ENCODE data around the gene ITGA6.
A peak's percentile ranks its signal among the peaks of the same experiment; 100 is the strongest.

Gene ITGA6

DNA sequence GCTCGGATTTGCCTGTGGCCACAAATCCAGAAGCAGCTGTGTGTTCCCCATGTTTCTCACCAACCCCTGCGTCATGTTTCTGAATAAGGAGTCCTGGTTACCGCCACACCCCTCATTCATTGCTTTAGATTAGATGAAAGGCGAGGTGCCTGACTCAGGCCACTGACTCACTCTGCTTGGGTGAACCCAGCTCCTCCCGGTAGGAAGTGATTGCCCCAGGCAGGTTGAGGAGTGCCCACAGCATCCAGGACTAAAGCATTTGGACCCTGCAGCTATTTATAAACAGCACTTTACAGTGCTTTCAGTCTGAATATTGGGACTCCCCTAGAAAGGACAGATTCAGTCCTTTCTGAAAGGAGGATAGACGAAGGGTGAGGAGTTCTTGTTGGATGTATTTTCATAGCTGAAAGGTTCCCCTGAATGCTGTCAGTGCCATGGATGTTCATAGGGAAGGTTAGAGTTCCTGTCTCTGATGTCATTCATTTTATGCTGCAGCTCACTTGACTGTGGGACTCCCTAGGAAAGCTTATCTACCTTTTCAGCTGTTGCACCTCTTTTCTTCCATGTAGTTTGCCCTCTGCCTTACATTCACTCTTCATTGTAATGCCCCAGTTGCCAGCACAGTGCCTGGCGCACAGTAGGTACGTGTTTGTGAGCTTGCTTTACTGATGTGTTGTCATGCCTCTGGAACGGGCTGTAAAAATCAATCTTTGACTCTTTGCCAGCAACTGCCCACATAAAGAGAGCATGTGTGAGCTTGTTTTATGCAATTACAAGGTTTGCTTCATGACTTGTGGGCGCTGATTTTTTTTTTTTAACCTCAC, 14.9 kb downstream of the ITGA6 start:
- DNase-seq, result no peak

DNA sequence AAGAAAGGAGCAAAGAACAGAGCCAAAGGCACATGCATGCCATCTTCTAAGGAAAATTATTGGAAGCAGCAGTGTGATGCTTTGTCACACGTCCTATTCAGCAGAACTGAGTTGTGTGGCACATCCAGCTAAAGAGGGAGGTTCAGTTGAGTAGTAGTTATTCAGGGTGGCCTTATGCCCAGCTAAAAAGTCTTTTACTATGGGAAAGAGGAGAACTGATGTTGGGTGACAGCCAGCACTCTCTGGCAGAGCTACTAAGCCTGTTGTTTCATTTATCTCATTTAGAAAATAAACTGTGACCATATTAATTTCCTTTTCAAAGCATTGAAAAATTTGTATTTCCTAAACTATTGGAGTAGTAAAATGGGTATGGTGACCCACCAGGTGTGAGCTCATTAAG, 18.5 kb downstream of the ITGA6 start:
- no peak for DNase-seq

GRCh38 chr2:172446474-172447063, 19.2 kb downstream of the ITGA6 start:
- no peak for DNase-seq

DNA sequence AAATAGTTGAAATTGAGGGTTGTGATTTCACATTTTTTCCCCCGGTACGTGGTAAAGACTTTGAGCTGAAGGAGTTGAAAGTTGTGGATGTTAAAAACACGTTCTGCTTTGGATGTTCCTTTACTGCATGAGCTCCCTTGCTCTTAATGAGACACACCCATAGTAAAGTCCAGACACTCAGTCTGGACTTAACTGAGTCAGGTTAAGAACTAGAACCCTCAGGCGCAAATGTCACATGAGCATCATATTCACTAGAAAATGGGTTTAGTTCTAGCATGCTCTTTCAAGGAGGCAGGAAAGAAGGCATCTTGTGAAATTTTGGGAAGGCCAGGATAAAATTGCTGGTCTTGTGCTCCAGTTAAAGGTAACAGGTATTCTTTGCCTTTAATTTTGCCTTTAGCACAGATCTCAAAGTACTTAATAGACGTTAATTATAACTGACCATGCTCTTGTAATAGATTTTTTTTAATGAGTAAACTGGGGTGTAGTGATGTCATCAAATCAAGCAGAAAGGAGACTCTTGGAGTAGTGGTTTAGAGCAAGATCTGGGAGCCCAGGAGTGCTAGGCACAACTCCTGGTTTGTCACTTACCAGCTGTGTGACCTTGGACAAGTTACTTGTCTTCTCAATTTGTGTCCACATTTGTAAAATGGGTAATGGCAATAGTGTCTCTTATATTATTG, 20.6 kb downstream of the ITGA6 start:
- DNase-seq, result no peak

DNA sequence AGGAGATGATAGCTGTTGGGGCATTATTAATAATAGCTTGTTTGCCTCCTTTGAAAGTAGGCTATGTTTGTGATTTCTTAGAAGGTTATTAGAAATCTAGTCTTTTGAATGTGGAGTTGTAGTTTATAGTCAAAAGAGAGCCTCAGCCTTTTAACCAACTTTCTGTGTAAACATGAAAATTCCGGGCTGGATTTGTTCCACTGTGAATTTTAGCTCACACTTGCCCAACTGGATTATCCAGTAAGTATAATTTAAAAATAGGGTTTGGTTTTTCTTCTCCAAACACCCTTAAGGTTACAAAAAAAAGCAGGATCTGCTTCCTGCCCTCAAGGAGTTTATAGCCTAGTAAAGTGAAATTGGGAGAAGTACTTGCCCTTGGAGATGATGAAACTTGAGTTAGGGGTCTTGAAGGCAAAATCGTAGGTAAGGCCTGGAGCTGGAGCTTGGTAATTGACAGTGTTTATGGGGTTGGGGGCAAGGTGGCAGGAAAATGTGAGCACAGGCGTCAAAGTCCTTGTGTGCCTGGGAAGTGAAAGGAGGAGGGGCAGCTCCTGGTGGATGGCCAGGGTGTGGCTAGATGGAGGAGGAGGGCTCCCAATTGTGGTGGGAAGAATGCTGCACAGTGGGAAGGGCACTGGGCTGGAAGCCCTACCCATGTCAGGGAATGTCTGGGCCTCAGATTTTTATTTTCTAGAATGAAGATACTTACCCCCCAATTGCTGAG, 21.3 kb downstream of the ITGA6 start:
- no peak for DNase-seq

- no peak for DNase-seq
Observed at GRCh38 chr2:172449911-172450550, 22.6 kb downstream of the ITGA6 start.

- no peak for DNase-seq
Observed at GRCh38 chr2:172451923-172452322, 24.5 kb downstream of the ITGA6 start.

- no peak for DNase-seq
Observed at GRCh38 chr2:172452845-172453244, 25.5 kb downstream of the ITGA6 start.

- no peak for DNase-seq
Observed at GRCh38 chr2:172454404-172455120, 27.2 kb downstream of the ITGA6 start.

GRCh38 chr2:172455121-172455515, 27.7 kb downstream of the ITGA6 start:
- DNase-seq, result peak; percentile 22

- DNase-seq, result no peak
Observed at GRCh38 chr2:172456002-172456401, 28.6 kb downstream of the ITGA6 start.

DNA sequence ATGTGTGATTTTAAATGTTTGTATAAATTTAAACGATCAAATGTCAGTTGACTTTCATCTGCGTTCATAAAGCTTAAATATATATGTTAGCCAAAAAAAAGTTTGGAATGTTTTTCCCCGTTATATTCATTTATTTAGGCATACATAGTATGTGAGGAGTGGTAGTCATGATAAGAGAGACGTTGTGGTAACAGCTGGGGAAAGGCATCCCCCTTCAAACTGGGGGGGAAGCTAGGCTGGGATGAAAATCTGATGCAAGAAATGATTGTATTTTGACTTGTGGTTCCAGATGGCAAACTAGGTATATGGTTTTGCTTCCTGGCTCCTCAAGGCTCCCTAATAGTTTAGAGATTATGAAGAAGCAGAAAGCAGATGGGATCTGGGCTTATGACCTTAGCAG, 30.1 kb downstream of the ITGA6 start:
- DNase-seq, result no peak

DNA sequence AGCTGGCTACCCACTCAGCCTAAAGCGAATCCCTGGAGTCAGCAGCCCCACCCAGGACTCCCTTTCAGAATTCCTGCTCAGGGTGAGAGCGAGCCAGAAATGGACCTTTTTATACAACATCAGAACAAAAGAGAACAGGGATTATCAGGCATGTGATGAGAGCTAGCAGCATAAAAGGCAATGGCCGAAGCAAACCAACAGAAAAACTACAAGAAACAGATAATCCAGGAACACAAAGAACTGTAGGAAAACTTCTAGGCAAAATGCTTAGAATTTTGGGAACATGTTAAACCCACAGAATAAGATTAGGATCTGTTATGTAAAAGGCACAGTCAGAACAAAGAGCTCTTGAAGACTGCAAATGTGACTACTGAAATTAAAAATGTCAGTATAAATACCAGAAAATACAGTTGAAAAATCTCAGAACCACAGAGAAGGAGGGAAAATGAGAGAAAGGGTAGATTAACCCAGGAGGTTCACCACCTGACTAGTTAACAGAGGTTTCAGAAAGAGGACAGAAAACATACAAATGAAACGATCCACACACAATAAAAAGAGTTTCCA, 31.3 kb downstream of the ITGA6 start:
- no peak for DNase-seq

DNA sequence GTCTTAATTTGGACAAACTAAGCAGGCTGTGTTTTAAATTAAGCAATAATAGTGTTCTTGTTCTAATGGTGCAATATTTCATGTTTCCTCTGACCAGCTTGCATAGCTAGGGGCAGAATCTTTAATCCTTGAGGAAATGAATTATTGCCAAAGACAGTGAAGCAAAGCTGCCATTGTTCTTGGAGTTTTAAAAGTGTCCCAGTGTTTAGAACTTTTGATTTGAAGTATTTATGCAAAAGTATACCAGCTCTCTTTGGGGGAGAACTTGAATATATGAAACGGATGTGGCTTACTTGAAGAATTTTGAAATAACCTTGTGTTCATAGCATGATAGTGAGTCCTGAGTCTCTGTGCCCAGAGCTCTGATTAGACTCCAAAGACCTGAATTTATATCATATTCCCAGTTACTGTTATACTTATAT, 33.4 kb downstream of the ITGA6 start:
- no peak for DNase-seq

DNA sequence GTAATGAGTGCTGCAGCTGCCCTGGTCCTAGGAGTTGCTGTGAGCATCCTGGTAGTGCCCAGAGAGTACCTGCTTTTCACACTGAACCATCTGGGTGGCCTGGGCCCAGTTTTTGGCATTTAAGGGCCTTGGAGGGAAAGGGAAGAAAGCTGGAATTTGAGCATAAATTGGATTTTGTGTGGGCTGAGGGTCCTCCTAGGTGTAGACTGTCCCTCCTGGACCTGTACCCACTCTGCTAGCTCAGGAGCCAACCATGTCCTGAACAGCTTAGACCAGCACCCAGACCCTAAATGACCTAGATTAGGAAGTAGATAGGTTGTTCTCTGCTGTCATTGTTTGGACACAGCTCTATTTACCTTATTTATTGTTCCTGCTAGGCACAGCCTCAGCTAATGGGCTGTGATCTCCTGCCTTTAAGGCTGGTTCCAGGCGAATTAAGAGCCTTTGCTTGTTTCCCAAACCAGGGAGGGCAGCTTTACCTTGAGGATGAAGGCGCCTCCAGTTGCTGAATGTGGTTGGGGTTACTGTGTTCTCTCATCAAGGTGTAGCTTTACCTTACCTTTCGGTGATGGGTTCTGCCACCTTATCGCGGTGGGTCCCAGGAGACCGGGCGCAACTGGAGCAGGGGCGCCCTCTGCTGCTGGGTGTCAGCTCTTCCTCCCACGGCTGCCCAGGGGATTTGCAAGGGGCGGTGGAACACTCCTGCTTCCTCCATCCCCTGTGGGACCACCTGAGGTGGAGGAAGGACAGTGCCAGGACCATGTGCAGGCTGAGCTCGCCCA, 34.4 kb downstream of the ITGA6 start:
- DNase-seq, result peak; percentile 54

GRCh38 chr2:172462373-172462848, 35.0 kb downstream of the ITGA6 start:
- DNase-seq, result no peak

DNA sequence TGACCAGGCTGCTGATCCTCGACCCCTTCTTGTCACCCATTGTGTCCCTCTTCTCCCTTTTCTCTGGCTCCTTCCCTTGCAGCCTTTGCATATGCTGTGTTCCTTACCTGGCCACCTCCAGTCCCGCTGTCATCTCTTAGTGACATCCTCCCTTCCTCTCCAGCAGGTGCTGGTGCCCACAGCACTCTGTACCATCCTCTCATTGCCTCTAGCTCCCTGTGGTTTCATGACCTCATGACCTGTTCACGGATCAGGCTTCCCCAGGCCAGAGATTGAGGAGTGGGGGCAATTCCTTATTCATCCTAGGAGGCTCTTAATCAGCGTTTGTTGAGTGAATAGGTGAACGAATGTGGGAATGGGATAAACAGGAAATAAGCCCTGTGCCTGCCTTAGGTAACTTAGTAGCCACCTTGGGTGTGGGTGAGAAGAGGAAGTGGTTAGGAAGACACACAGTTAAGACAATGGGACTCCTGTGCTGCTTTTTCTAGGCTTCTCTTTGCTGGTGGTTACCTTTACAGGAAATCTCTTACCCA, 35.5 kb downstream of the ITGA6 start:
- DNase-seq, result no peak

DNA sequence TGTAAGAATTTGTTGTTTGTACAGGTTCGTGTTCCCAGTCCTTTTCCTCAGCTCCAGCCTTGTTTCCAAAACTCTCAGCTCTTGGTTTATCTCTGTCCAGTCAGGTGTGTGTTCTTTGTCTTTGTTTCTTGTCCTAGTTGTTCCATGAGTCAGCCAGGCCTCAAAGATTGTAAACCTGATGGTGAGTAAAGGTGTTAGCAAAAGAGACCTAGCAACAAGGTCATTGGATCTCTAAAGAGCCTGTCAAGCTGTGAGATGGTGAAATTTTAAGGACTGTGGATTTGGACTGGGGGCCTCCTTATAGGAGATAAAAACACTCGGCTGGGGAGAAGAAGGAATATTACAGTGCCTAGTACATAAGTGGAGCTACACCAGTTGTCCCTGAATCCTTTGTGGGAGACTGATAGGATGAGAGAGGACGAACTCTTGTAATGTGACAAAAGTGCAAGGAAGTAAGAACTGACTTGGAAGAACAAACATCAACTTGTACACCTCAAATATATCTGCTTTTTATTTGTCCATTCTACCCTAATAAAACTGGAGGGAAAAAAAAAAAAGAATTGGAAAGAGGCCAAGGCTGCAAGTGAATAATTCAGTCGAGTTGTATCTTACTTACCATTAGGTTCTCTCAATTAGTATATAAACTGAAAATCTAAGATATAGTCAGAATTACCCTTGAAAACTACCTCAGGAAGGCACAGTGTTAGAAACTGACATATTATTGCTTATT, 37.2 kb downstream of the ITGA6 start:
- no peak for DNase-seq

GRCh38 chr2:172465417-172466334, 38.3 kb downstream of the ITGA6 start:
- DNase-seq, result peak; percentile 67
